Body of pancreas (tissue), 4 donors: ENCODE results near the gene MPP3.

Experiments used
- POLR2A ChIP-seq, 3 donors: fragments of 450-650 bp; IDR thresholded peaks; one replicate each; pipeline ENCODE4 v1.6.1; 2016; ENCODE audit warnings: antibody characterized with exemption in 3 of 3, mild to moderate bottlenecking in 2 of 3
- TF ChIP-seq, protein P1 (sequence below), 7 experiments: fragments of 450-650 bp in 4 of 7; fragments of 200-600 bp in 3 of 7; sonication (generic) in 3 of 7; IDR thresholded peaks; one replicate each; pipeline ENCODE4 v1.5.1; 2016 to 2019; ENCODE audit warnings: antibody characterized with exemption in 7 of 7

DNA sequence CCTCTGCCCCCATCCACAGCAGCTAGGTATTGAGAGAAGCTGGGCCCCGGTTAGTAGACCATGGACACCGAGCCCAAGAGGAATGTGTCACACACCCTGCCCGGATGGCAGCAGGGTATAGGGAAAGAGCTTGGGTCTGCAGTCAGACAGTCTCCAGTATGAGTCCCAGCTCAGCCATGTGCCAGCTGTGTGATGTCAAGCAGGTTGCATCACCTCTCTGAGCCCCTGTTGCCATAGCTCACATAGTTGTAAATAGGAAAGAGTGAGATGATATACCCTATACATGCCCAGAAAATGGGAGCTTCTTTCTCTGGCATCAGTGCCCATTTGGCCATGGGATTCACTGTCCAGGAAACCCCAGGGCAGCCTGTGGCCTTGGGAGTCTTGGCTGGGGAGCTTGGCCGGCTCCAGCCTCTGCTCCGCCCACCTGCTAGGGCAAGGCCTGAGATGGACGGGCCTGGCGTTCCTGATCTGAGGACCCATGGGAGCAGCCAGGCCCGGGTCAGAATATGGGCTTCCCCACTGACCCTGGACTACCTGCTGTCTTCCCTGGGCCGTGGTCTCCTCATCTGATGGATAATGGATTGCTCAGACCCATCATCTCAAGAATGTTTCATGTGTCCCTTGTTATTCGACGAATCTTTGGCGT is 27.3 kb upstream of the MPP3 start:
- TF ChIP-seq, protein P1, sequence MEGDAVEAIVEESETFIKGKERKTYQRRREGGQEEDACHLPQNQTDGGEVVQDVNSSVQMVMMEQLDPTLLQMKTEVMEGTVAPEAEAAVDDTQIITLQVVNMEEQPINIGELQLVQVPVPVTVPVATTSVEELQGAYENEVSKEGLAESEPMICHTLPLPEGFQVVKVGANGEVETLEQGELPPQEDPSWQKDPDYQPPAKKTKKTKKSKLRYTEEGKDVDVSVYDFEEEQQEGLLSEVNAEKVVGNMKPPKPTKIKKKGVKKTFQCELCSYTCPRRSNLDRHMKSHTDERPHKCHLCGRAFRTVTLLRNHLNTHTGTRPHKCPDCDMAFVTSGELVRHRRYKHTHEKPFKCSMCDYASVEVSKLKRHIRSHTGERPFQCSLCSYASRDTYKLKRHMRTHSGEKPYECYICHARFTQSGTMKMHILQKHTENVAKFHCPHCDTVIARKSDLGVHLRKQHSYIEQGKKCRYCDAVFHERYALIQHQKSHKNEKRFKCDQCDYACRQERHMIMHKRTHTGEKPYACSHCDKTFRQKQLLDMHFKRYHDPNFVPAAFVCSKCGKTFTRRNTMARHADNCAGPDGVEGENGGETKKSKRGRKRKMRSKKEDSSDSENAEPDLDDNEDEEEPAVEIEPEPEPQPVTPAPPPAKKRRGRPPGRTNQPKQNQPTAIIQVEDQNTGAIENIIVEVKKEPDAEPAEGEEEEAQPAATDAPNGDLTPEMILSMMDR (IDR thresholded peaks at IDR 0.05) = no peak
- TF ChIP-seq POLR2A (IDR thresholded peaks at IDR 0.05) = no peak
